NOMO-1 treated with DMSO at 0.1 percent for 48 hours (cell line): ENCODE data around the gene MAPK4.
"Not testable (repeated sequence)": the region's sequence is repeated elsewhere in the genome, so short reads cannot be mapped to it uniquely, and the experiment has no call there.

Experiments used
- DNase-seq: peaks from one replicate; lab custom pipeline; 2025; ENCODE audit not compliant: unreplicated experiment; lab: John Stamatoyannopoulos, UW

MAPK4 gene

DNA sequence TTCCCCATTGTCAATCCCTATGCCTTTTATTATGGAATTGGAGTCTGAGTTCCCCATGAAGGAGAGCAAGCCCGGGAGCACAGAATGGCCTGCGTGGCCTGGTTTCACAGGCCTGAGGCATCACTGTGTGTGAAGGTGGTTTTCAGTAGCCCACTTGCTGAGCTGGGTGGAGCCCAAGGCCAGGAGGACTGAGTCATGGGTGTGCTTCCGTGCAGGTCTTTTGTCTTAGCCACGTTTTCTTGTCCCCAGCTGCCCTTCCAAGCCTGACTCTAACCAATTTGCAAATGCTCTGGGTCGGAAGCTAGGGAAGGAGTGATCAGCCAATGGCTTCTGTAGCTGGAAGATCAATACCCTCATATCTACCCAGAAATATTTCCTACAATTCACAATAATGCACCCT, 119.2 kb downstream of the MAPK4 start:
- DNase-seq = no peak

DNA sequence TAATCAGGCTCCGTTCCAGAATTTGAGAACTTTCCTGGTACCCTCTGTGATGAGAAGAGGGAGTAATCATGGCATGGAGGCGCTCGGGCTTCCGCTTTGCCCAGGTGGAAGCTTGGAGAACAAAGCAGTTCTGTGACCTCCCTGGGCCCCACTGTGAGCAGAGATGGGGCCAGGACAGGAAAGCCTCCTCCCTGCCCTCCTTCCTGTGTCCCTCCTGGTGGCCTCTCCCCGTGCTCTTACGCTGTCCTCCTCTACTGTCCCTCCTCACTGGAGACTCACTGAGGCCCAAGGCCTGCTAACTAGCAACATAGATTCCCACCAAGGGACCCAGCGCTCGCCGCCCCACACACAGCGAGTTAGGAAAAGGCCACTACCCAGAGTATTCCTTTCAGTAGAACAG, 119.8 kb downstream of the MAPK4 start:
- DNase-seq = no peak

DNA sequence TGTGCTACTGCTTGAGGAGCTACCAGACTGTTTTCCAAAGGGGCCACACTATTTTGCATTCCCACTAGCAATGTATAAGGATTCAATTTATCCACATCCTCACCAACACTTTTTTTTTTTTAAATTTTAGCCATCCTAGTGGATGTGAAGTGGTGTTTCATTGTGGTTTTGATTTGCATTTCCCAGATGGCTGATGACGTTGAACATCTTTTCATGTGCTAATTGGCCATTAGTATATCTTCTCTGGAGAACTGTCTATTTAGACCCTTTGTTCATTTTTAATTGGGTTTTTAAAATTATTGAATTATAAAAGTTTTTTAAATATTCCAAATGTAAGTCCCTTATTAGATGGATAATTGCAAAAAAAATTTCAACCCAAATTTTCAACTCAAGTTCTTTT, 121.1 kb downstream of the MAPK4 start:
- no peak for DNase-seq

DNA sequence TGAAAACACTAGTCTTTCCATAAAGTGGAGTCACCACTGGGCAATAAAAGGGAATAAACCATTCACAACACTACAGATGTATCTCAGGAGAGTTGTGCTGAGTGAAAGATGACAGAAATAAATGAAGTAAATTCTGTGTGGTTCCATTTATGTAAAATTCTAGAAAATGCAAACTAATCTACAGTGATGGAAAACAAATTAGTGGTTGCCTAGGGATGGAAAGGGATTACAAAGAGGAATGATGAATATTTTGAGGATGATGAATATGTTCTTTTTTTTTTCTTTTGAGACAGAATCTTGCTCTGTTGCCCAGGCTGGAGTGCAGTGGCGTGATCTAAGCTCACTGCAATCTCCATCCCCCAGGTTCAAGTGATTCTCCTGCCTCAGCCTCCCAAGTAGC, 123.0 kb downstream of the MAPK4 start:
- no peak for DNase-seq

DNA sequence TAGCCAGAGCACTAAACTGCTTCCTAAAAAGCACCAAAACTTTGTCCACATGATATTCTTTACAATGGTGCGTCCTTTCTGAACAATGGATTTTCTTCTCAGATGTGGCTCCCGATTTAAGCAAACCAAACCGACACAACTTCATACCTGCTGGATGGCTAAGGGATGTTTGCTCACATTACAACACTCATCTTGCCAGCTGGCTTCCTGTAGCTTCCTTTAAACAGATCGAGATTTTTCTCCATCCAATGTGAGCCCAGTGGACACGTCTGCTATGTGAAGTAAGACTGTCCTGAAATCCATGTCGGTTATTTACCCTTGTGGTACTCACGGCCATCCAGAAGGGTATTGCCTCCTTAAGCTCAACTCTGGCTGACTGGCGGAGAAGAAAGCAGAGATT, 126.5 kb downstream of the MAPK4 start:
- DNase-seq = no peak

DNA sequence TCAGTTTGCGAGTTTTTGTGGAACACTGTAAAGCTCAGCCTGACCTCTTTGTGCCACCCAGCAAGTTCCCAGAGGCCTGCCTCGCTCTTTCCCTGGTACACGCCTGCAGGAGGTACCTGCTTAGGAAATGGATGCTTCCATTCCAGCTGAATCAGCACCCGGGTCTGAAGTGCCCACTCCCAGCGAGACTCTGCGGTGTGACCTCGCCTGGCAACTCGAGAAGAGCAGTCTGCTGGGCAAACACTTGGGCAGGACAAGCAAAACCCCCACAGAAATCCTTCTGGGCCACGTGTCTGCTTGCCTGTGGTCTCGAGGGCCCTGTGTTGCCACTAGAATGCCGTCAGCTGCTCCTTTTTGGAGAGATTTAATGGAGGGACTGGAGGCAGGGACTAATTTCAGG, 127.6 kb downstream of the MAPK4 start:
- no peak for DNase-seq

DNA sequence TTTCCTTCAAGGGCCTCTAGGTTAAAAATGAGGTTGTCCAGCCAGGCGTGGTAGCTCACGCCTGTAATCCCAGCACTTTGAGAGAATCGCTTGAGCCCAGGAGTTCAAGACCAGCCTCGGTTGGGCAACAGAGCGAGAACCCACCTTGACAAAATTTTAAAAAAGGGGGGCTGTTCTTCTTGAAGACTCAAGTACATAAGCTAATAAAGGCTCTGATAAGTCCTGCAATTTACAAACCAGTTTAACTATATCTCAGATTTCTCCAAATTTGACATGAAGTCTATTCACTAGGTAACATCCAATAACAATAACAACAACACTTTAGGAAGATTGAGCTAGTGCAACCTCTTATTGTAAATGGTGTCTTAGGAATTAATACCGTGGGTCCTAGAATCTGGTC, 129.7 kb downstream of the MAPK4 start:
- no peak for DNase-seq

DNA sequence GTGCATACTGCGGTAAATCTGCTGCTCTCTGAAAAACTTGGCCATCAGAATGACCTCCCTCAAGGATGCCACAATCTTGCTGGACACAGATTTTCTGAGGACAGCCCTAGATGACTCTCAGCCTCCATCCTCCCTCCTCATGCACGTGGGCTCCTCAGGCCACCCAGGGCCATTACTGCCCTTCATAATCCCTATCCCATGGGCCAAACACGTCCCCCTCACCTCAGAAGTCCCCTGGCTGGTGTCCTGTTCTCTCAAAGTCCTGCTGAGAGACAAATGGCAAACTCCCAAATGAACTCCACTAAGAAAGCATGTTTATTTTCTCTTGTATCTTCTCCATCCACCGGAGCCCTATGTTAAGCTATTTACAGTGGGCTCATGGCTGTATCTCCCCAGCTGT, 134.3 kb downstream of the MAPK4 start:
- no peak for DNase-seq

DNA sequence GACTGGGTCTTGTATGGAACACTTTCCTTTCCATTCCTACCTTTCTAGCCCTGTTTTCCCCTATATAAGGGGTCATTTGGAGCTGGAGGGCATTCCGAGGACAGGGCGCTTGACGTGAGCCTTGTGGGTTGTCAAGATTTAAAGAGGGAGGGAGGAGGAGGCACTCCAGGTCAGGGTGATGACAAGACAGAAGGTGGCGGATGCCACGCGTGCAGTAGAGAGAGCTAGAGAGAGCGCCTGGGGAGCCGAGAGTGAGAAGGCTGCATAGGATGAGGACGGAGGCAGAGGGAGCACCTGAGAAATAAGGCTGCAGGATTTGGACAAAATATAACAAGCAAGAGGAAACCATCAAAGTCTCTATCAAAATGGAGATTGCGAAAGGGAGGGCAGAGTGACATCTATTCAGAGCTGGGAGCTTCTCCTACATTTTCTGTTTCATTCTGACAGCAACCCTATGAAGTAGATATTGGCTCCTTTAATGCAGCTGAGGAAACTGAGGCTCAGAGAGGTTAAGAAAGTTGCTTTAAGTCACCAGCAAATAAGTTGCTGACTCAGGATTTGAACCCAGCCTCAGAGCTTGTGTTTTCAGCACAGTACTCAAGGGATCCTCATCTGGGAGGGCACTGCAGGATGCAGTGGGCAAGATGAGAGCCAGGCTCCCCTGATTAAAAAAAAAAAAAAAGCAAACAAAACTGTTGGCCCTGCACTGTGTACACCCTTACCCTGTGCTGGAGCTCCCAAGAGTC, 135.7 kb downstream of the MAPK4 start:
- no peak for DNase-seq

DNA sequence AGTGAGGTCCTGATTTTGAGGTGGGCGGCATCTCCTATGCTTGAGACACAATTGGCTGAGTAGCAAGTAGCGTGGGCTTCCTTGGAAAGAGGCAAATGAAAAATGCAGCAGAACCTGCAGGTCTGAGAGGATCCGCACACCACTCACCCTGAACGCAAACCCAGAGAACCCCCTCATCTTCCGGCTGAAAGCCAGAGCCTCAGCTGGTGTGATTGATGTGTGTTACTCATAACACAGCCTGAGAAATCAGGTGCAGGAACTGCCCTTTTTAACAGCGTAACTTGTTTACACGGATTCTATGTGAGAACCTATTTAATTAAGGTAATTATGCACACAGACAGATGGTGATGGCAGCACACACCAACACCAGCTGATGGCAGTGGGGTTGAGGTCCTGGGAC, 136.5 kb downstream of the MAPK4 start:
- DNase-seq = no peak

DNA sequence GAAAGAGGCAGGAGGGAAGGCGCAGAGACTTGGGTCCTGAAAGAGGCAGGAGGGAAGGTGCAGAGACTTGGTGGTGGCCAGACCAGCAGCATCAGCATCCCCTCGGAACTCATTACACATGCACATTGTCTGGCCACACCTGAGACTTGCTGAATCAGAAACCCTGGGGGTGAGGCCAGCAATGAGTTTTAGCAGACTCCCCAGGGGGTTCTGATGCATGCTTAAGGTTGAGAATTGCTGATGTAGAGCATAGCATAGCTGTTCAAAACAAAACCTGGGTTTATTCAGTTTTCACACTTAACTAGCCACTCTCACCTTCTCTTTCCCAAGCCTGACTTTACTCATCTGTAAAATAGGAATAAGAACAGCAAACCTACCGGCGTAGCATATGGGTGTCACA, 137.0 kb downstream of the MAPK4 start:
- no peak for DNase-seq

DNA sequence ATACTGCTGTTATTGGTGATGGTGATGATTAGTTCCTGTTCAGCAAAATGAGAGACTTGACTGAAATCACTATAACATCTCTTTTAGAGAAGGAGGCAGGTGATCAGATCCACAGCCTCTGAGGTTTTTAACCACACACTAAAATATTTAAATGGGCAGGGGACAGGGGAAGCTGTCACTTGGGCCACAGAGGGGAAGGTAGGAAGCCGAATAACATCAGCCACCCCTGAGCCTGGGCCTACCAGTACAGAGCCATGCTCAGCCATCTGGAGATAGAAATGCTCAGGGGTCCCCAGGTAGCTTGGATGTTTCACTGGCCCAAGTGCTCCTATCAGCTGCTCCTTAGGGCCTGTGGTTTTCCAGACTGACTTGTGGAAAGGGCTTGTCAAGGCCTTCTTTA, 137.6 kb downstream of the MAPK4 start:
- no peak for DNase-seq

DNA sequence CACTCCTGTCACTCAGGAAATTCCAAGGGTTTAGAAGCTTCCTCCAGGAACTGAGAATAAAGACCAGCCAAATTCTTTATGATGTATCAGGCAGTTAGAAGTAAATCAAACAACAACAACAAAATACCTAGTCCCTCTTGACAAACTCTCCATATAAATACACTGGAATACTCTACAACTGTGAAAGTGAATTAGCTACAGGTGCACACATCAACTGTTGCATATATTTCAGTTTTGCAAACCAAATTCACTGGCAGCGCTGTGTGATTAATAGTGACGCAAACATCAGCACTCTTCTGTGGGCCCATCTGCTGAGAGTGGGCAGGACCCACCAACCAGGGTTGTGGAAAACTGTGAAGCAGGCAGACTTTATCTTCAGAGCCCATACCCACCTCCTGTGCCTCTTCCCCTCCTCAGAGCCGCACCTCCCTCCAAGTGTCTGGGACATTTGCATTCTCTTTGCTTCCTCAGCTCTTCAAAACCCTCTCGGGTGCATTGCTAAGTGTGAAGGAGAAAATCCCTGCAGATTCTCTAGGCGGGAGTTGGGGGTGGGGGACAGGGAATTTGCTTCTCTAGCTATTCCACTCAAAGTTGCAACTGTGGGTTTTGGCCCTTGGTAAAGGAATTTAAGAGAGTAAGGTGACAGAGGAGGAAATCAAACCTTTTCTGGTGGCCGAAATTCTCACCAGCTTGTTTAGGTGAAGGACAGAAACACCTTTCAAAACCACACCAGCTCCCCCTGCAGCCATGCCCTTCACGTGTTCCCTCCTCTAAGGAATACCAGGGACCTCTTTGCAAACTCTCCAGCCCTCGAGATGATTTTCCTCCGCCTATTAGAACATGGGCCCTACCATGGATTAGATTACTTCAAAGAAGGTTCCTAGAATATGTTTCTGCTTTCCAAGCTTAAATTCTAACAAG, 140.6 kb downstream of the MAPK4 start:
- DNase-seq = no peak

DNA sequence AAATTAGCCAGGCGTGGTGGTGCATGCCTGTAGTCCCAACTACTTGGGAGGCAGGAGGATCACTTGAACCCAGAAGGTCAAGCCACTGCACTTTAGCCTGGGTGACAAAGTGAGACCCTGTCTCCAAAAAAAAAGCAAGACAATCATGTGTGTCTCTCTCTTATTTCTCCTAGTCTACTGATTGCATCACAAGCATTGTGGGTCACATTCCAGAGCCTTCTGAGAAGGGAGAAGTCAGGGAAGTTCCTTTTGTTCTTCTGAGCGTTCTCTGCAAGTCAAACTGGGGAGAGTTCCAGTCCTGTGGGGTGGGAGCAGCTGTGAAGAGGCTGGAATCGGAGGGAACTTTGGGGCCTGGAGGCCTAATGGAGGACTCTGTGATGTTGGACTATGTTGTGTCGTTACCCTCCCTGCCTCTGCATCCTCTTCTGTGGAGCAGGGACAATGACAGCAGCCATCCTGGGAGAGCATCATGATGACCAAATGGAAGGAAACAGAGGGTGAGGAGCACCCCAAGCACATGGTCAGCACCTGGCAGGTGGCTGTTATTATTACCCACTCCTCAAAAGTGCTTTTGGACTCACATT, 144.6 kb downstream of the MAPK4 start:
- no peak for DNase-seq

DNA sequence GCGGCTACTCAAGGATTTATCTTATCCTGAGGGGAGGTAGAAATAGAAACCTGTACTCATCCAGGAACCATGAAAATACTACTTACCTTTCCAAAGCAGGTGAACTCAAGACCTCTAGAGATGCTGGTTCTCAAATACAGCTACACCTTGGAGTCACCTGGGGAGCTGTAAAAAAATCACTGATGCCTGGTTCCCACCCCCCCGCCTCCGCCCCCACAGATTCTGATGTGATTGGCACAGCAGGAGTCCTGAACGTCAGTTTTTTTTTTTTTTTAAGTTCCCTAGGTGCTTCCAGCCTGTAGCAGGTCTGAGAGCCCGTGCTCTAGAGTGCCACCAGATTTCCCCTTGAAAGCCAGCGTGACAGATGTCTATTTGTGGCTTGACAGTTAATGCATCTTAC, 146.3 kb downstream of the MAPK4 start:
- no peak for DNase-seq

DNA sequence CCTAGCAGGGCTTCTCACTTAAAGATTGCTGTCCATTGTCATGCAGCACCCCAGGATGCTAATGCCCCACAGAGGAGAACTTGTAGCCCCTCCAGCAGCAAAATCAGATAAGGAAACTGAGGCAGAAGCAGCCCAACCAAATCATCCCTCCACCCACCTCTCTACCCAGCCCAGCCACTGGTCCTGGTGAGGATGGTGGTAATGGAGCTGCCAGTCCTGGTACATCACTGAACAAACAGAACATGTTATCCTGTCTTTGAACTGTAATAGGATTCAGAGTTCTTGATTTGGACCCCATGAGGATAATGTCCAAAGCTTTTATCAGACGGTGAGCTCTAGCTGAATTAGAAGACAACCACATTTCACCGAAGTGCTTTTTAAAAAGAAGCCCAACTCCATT, 146.8 kb downstream of the MAPK4 start:
- DNase-seq = no peak

DNA sequence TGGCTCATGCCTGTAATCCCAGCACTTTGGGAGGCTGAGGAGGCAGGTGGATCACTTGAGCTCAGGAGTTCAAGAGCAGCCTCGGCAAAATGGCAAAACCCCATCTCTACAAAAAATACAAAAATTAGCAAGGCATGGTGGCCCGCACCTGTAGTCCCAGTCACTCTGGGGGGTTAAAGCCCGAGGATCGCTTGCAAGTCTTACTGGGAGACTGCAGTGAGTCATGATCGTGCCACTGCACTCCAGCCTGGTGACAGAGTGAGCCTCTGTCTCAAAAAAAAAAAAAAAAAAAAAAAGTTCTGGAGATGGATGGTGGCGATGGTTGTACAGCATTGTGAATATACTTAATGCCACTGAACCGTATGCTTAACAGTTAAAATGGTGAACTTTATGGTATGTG, 147.4 kb downstream of the MAPK4 start:
- DNase-seq = not testable (repeated sequence)

DNA sequence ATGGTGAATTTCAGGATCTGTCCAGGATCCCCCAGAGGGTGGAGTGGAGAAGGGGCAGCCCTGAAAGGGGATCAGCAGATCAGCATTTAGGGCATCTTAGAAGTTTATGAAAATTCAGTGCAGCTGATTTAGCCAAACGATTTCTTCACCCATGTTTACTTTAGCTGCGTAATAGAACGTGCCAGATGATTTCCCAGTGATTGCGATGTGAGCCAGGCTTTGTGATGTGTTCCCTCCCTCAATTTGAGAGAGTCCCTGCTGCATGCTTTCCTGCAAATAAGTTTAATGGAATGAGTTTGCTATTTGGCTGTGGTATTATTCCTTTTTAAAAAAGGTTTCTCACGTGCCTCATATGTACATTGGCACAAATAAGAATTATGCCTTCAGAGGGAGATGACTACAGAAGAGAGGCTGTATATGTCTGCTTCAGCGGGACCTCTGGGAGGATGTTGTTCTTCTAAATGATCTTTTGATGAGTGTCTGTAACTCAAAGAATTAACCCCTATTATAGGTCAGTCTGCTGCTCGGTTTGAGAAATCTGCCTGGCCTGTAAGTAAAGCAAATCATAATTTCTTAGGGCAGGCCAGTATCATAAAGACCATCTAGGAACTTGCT, 148.1 kb downstream of the MAPK4 start:
- DNase-seq = no peak

DNA sequence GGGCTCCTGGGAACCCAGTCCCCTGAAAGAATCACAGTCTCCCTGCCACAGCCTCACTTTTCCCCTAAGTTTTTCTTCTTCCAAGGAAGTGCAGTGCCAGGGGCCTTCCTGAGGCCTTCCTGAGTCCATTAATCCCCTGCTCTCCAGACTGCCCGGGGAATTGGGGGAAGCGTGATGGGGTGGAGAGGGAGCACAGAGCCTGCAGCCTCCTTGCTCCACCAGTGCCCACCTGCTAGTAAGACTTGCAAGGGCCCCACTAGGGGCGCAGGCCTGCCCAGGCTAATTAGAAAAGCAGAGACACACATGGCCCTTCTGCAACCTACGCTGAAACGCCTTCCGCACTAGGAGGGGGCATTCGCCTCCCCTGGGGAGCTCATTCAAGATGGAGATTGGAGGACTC, 149.3 kb downstream of the MAPK4 start:
- no peak for DNase-seq

DNA sequence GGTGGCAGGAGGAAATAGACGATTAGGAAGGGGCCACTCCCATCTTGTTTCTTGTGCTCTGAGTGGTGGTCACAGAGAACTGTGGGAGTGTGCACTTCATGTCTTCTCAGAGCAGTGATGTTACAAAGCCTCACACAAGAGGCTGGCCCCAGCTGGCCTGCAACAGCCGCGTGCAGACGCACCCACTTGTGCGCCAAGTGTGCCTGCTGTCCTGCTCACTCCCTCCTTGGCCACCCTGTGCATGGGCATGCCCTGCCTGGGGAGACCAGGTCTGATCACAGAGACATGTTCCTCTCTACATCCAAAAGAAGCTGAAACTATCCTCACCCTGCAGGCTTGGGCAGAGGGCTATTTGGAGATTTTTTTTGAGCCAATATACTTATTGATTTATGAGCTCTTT, 151.5 kb downstream of the MAPK4 start:
- DNase-seq = no peak

DNA sequence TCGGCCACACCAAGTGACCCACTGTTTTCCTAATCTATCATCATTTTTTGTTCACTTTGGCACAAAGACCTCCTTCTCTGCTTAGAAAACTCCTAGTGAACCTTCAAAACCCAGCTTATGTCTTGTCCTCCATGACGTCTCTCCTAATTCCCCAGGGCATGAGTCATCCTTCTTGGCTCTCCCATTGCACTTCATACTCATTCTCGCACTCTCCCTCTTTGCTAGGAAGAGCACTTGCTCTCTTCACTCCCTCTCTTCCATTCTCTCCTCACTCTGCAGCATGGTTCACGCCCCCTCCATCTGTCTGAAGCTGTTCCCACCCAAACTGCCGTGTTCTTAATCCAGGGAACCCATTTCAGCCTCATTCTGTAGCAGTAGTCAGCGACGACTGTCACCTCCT, 156.0 kb downstream of the MAPK4 start:
- no peak for DNase-seq

DNA sequence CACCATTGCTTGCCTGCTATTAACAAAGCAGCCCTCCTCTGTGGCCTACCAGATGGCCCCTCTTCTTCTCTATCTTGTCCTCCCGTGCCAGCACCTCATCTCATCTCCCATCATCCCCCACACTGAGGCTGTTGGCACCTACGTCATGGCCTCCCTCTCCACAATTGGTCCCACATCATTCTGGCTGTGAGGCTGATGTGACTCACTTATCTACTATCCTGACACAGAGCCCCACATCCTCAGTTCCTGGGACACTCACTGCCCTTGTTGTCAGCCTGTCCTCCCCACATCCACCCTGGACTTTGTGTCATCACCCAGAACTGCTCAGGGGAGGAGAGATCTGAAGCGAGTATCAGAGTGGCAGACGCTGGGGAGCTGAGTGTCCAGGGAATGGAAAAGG, 157.0 kb downstream of the MAPK4 start:
- DNase-seq = no peak
